GM23338 (cell line): ENCODE data around the gene PCP4L1. TPM values are rescaled to one million over a fixed set of nuclear protein-coding genes. Genes with fewer than 3 reads are reported as not detected.
A peak's percentile ranks its signal among the peaks of the same experiment; 100 is the strongest.
"Not testable (repeated sequence)": the region's sequence is repeated elsewhere in the genome, so short reads cannot be mapped to it uniquely, and the experiment has no call there.

ENCODE experiments used
- ATAC-seq: fragments of 200-7000 bp; cut with Tn5 transposase; 3 replicates; pipeline ENCODE4 v1.9.1; 2020
- DNase-seq: peaks from one replicate; pipeline ENCODE4 v3.0.0-alpha.2; 2015; ENCODE audit warnings: low spot score
- H2AFZ ChIP-seq: fragments of 200-600 bp; sonication (generic); 2 replicates; pipeline ENCODE4 v1.8.0; 2016; ENCODE audit warnings: antibody characterized with exemption, mild to moderate bottlenecking, moderate library complexity
- H3F3A ChIP-seq: fragments of 200-600 bp; sonication (generic); replicated peaks from 2 replicates; pipeline ENCODE4 v1.8.0; 2017; ENCODE audit warnings: antibody characterized with exemption, mixed run types, low read depth
- H3K27ac ChIP-seq: fragments of 200-600 bp; sonication (generic); 2 replicates; pipeline ENCODE4 v1.6.1; 2016; ENCODE audit warnings: low read depth
- H3K27me3 ChIP-seq: fragments of 200-600 bp; sonication (generic); 2 replicates; pipeline ENCODE4 v1.8.0; 2016; ENCODE audit warnings: mild to moderate bottlenecking, mixed run types, moderate library complexity; ENCODE audit not compliant: insufficient read depth
- H3K36me3 ChIP-seq: fragments of 200-600 bp; sonication (generic); 2 replicates; pipeline ENCODE4 v1.8.0; 2016; ENCODE audit warnings: mild to moderate bottlenecking; ENCODE audit not compliant: insufficient read depth
- H3K4me1 ChIP-seq: fragments of 200-600 bp; sonication (generic); 2 replicates; pipeline ENCODE4 v1.8.0; 2016; ENCODE audit warnings: mild to moderate bottlenecking, moderate library complexity; ENCODE audit not compliant: insufficient read depth
- H3K4me2 ChIP-seq: fragments of 200-600 bp; sonication (generic); 2 replicates; pipeline ENCODE4 v1.7.1; 2017; ENCODE audit warnings: mixed run types
- H3K4me3 ChIP-seq: fragments of 200-600 bp; sonication (generic); 2 replicates; pipeline ENCODE4 v1.6.1; 2016; ENCODE audit warnings: mixed run types
- H3K79me2 ChIP-seq: fragments of 200-600 bp; sonication (generic); replicated peaks from 2 replicates; pipeline ENCODE4 v1.8.0; 2017; ENCODE audit warnings: mild to moderate bottlenecking; ENCODE audit not compliant: insufficient read depth
- H3K9me2 ChIP-seq: fragments of 200-600 bp; sonication (generic); 2 replicates; pipeline ENCODE4 v1.8.0; 2017; ENCODE audit not compliant: insufficient read depth
- H4K20me1 ChIP-seq: fragments of 200-600 bp; sonication (generic); replicated peaks from 2 replicates; pipeline ENCODE4 v1.8.0; 2017; ENCODE audit warnings: mild to moderate bottlenecking; ENCODE audit not compliant: insufficient read depth
- H3K27ac Mint-ChIP-seq: 2 replicates; pipeline ENCODE4 v1.8.0; 2020; ENCODE audit warnings: inconsistent platforms, mild to moderate bottlenecking, moderate library complexity, mixed read lengths
- H3K27me3 Mint-ChIP-seq: 3 replicates; pipeline ENCODE4 v1.8.0; 2022; ENCODE audit warnings: low read depth, mild to moderate bottlenecking, moderate library complexity, mixed read lengths, inconsistent platforms; ENCODE audit not compliant: insufficient read depth, poor library complexity
- H3K36me3 Mint-ChIP-seq: 3 replicates; pipeline ENCODE4 v1.8.0; 2021; ENCODE audit warnings: low read depth, mild to moderate bottlenecking, inconsistent platforms, moderate library complexity, mixed read lengths
- H3K4me1 Mint-ChIP-seq: 3 replicates; pipeline ENCODE4 v1.8.0; 2020; ENCODE audit warnings: mild to moderate bottlenecking, inconsistent platforms, mixed read lengths
- H3K4me3 Mint-ChIP-seq: 3 replicates; pipeline ENCODE4 v1.8.0; 2021; ENCODE audit warnings: moderate library complexity, mild to moderate bottlenecking, inconsistent platforms, mixed read lengths
- H3K9me3 Mint-ChIP-seq: 3 replicates; pipeline ENCODE4 v1.8.0; 2020; ENCODE audit warnings: moderate library complexity, mild to moderate bottlenecking, inconsistent platforms, mixed read lengths
- CTCF ChIP-seq, 2 experiments: fragments of 200-600 bp in 1 of 2; sonication (generic) in 1 of 2; conservative IDR thresholded peaks; 2 replicates each; pipeline versions ENCODE4 v1.5.1 to v1.6.1; 2016 to 2017; ENCODE audit warnings: antibody characterized with exemption in 2 of 2, low read depth in 2 of 2, mild to moderate bottlenecking in 2 of 2, moderate library complexity in 1 of 2
- EZH2 ChIP-seq: fragments of 200-600 bp; sonication (generic); IDR thresholded peaks from one replicate; pipeline ENCODE4 v1.8.0; 2017; ENCODE audit warnings: antibody characterized with exemption, mild to moderate bottlenecking, low read depth; ENCODE audit not compliant: unreplicated experiment
- JUNB ChIP-seq: IDR thresholded peaks from one replicate; pipeline ENCODE4 v1.6.1; 2016; ENCODE audit warnings: antibody characterized with exemption; ENCODE audit not compliant: unreplicated experiment
- NANOG ChIP-seq: IDR thresholded peaks from 2 replicates; pipeline ENCODE4 v1.6.1; 2016; ENCODE audit warnings: antibody characterized with exemption, borderline replicate concordance
- STAT1 ChIP-seq: IDR thresholded peaks from one replicate; pipeline ENCODE4 v1.6.1; 2016; ENCODE audit warnings: antibody characterized with exemption; ENCODE audit not compliant: unreplicated experiment
- ZNF114 ChIP-seq: fragments of 250-450 bp; sonication (Bioruptor Pico); IDR thresholded peaks from 2 replicates; pipeline ENCODE4 v1.5.0; 2020; ENCODE audit warnings: mild to moderate bottlenecking, moderate library complexity
- ZNF331 ChIP-seq: fragments of 250-450 bp; sonication (Bioruptor Pico); IDR thresholded peaks from 2 replicates; pipeline ENCODE4 v1.5.0; 2020; ENCODE audit warnings: low read depth, mild to moderate bottlenecking, moderate library complexity
- polyA plus RNA-seq: library from polyadenylated mRNA; unstranded; fragments of >200 nt; fragmentation: Nextera tagmentation; extraction: Ambion mirVana; gene quantifications from 2 replicates; pipeline ENCODE4 v1.2.1, GENCODE V29; 2016
- total RNA-seq: library from RNA; depleted of rRNA; stranded (reverse); fragments of >200 nt; shearing (Covaris generic); gene quantifications from 2 replicates; pipeline ENCODE4 v1.2.3, GENCODE V29; 2014
- TF ChIP-seq, protein P1 (sequence below): IDR thresholded peaks from 2 replicates; pipeline ENCODE4 v1.6.1; 2016; ENCODE audit warnings: antibody characterized with exemption
- TF ChIP-seq, protein P2 (sequence below): IDR thresholded peaks from one replicate; pipeline ENCODE4 v1.6.1; 2018; ENCODE audit warnings: antibody characterized with exemption; ENCODE audit not compliant: unreplicated experiment

The PCP4L1 gene
- total and polyA plus RNA-seq, 2 experiments from 2014 or later = 1.4 to 1.7 TPM

GRCh38 chr1:161223805-161224694 lies 34.5 kb upstream of the PCP4L1 start (continued):
- TF ChIP-seq CTCF (conservative IDR thresholded peaks at IDR 0.05; ENCODE audit: low read depth in 2 of 2) = no peak
- TF ChIP-seq, protein P1, sequence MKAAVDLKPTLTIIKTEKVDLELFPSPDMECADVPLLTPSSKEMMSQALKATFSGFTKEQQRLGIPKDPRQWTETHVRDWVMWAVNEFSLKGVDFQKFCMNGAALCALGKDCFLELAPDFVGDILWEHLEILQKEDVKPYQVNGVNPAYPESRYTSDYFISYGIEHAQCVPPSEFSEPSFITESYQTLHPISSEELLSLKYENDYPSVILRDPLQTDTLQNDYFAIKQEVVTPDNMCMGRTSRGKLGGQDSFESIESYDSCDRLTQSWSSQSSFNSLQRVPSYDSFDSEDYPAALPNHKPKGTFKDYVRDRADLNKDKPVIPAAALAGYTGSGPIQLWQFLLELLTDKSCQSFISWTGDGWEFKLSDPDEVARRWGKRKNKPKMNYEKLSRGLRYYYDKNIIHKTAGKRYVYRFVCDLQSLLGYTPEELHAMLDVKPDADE = no peak
- TF ChIP-seq ZNF331 (CRISPR knock-in tag) = no peak
- TF ChIP-seq STAT1 = no peak
- no peak for TF ChIP-seq EZH2

DNA sequence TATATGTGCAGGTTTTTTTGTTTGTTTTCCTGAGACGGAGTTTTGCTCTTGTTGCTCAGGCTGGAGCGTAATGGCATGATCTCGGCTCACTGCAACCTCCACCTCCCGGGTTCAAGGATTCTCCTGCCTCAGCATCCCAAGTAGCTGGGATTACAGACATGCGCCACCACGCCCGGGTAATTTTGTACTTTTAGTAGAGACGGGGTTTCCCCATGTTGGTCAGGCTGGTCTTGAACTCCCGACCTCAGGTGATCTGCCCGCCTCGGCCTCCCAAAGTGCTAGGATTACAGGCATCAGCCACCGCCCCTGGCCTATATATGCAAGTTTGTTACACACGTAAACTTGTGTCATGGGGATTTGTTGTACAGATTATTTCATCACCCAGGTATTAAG lies 33.9 kb upstream of the PCP4L1 start:
- H2AFZ ChIP-seq = 0 out of 2 replicates have a peak overlapping the region, but pooled peaks have one; percentile 10
- not testable (repeated sequence) for H3K79me2 ChIP-seq, H4K20me1 ChIP-seq, DNase-seq, H3K4me3 ChIP-seq, H3K9me2 ChIP-seq, H3K27me3 ChIP-seq, H3K9me3 Mint-ChIP-seq, H3K27ac ChIP-seq, H3F3A ChIP-seq, H3K27me3 Mint-ChIP-seq, H3K4me2 ChIP-seq, H3K4me3 Mint-ChIP-seq, H3K27ac Mint-ChIP-seq, H3K36me3 ChIP-seq, ATAC-seq
- H3K4me1 ChIP-seq = peaks cover 13% of the 10 kb centered on the region
- peaks cover 28% of the 10 kb centered on the region for H3K4me1 Mint-ChIP-seq
- peaks cover 14% of the 10 kb centered on the region for H3K36me3 Mint-ChIP-seq

- peaks cover 2% of the 10 kb centered on the region; the same call in 1 of the 2 replicates for H3F3A ChIP-seq
- H3K27me3 ChIP-seq = no peaks in the 10 kb centered on the region
- H3K4me3 ChIP-seq = no peak overlapping the region
- Mint-ChIP-seq H3K27me3 (peaks cover 5% of the 10 kb centered on the region), H3K4me1 (peaks cover 26% of the 10 kb centered on the region), H3K9me3 (no peaks in the 10 kb centered on the region), H3K27ac (peak overlapping the region; percentile 44; the same call in 1 of the 2 replicates), H3K36me3 (peaks cover 17% of the 10 kb centered on the region), H3K4me3 (peak overlapping the region; percentile 97)
- no peaks in the 10 kb centered on the region for H3K79me2 ChIP-seq
- 0 out of 2 replicates have a peak overlapping the region, but pooled peaks have one; percentile 10 for H2AFZ ChIP-seq
- peaks cover 6% of the 10 kb centered on the region for H3K36me3 ChIP-seq
- H3K27ac ChIP-seq = no peak overlapping the region
- peak; percentile 5 for ATAC-seq
- no peaks in the 10 kb centered on the region for H4K20me1 ChIP-seq
- H3K9me2 ChIP-seq = no peaks in the 10 kb centered on the region
- no peak for DNase-seq
- no peak overlapping the region for H3K4me2 ChIP-seq
- H3K4me1 ChIP-seq = peaks cover 13% of the 10 kb centered on the region
- TF ChIP-seq JUNB = no peak
- TF ChIP-seq ZNF114 (CRISPR knock-in tag) = no peak
- TF ChIP-seq NANOG = no peak
- TF ChIP-seq ZNF331 (CRISPR knock-in tag) = no peak
- TF ChIP-seq, protein P2, sequence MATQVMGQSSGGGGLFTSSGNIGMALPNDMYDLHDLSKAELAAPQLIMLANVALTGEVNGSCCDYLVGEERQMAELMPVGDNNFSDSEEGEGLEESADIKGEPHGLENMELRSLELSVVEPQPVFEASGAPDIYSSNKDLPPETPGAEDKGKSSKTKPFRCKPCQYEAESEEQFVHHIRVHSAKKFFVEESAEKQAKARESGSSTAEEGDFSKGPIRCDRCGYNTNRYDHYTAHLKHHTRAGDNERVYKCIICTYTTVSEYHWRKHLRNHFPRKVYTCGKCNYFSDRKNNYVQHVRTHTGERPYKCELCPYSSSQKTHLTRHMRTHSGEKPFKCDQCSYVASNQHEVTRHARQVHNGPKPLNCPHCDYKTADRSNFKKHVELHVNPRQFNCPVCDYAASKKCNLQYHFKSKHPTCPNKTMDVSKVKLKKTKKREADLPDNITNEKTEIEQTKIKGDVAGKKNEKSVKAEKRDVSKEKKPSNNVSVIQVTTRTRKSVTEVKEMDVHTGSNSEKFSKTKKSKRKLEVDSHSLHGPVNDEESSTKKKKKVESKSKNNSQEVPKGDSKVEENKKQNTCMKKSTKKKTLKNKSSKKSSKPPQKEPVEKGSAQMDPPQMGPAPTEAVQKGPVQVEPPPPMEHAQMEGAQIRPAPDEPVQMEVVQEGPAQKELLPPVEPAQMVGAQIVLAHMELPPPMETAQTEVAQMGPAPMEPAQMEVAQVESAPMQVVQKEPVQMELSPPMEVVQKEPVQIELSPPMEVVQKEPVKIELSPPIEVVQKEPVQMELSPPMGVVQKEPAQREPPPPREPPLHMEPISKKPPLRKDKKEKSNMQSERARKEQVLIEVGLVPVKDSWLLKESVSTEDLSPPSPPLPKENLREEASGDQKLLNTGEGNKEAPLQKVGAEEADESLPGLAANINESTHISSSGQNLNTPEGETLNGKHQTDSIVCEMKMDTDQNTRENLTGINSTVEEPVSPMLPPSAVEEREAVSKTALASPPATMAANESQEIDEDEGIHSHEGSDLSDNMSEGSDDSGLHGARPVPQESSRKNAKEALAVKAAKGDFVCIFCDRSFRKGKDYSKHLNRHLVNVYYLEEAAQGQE = no peak
- no peak for TF ChIP-seq CTCF (conservative IDR thresholded peaks at IDR 0.05; ENCODE audit: low read depth in 2 of 2)
- TF ChIP-seq, protein P1 = no peak
- no peak for TF ChIP-seq EZH2
Measured at GRCh38 chr1:161225178-161225533, 33.4 kb upstream of the PCP4L1 start.
